NCI-H510A treated with DMSO at 0.1 percent for 48 hours (cell line): ENCODE results near the gene IFI27.
"Not testable (repeated sequence)": the region's sequence is repeated elsewhere in the genome, so short reads cannot be mapped to it uniquely, and the experiment has no call there.

ENCODE experiments used
- DNase-seq: peaks from one replicate; lab custom pipeline; 2025; lab: John Stamatoyannopoulos, UW

Gene IFI27

GRCh38 chr14:94110552-94111181 lies at the start of gene IFI27:
Gene IFI27, plus strand, starts transcription at chr14:94110736.
- no peak for DNase-seq

GRCh38 chr14:94062344-94062940 lies 48.1 kb upstream of the IFI27 start:
- DNase-seq, result no peak

GRCh38 chr14:94066089-94066676 lies 44.4 kb upstream of the IFI27 start:
- DNase-seq, result peak; percentile 20

- DNase-seq, result not testable (repeated sequence)
Observed at GRCh38 chr14:94072076-94072475, 38.5 kb upstream of the IFI27 start.

- DNase-seq, result no peak
Observed at GRCh38 chr14:94074534-94074933, 36.0 kb upstream of the IFI27 start.

- DNase-seq, result no peak
Observed at GRCh38 chr14:94075008-94075407, 35.5 kb upstream of the IFI27 start.

GRCh38 chr14:94077111-94077821 lies 33.3 kb upstream of the IFI27 start:
- no peak for DNase-seq

- DNase-seq, result no peak
Observed at GRCh38 chr14:94077823-94078222, 32.7 kb upstream of the IFI27 start.

GRCh38 chr14:94079891-94080620 lies 30.5 kb upstream of the IFI27 start:
- DNase-seq, result no peak

GRCh38 chr14:94080621-94081385 lies 29.7 kb upstream of the IFI27 start, which contains the start of the genes DDX24 and IFI27L1:
Gene DDX24, minus strand, starts transcription at chr14:94081202. Its CDS starts 1,460 bp downstream, at chr14:94079742.
Gene IFI27L1, plus strand, starts transcription at chr14:94081310. Its CDS starts 15,628 bp downstream, at chr14:94096938.
- peak; percentile 89 for DNase-seq

GRCh38 chr14:94081386-94081820 lies 29.1 kb upstream of the IFI27 start:
- DNase-seq, result no peak

GRCh38 chr14:94087891-94088290 lies 22.6 kb upstream of the IFI27 start:
- no peak for DNase-seq

- no peak for DNase-seq
Observed at GRCh38 chr14:94088516-94088915, 22.0 kb upstream of the IFI27 start.

- DNase-seq, result no peak
Observed at GRCh38 chr14:94089479-94089878, 21.1 kb upstream of the IFI27 start.

- DNase-seq, result no peak
Observed at GRCh38 chr14:94093418-94093817, 17.1 kb upstream of the IFI27 start.

GRCh38 chr14:94097091-94097490 lies 13.4 kb upstream of the IFI27 start:
- DNase-seq, result no peak

GRCh38 chr14:94098326-94098992 lies 12.1 kb upstream of the IFI27 start:
- DNase-seq, result no peak

GRCh38 chr14:94099006-94099405 lies 11.5 kb upstream of the IFI27 start:
- DNase-seq, result no peak

- no peak for DNase-seq
Observed at GRCh38 chr14:94100847-94101246, 9.7 kb upstream of the IFI27 start.

- no peak for DNase-seq
Observed at GRCh38 chr14:94101748-94102147, 8.8 kb upstream of the IFI27 start.
